SJCRH30 (cell line): Measurements from ENCODE around the gene TMEM167A. TPM values are rescaled to one million over a fixed set of nuclear protein-coding genes. Genes with fewer than 3 reads are reported as not detected.

ENCODE experiments used
- DNase-seq, 2 experiments: peaks; one replicate each; pipeline ENCODE4 v3.0.0-alpha.2; 2015 to 2020
- H3K27ac ChIP-seq: fragments of 250-450 bp; sonication (Bioruptor Pico); 2 replicates; pipeline ENCODE4 v1.5.1; 2020; ENCODE audit warnings: mild to moderate bottlenecking, moderate library complexity
- H3K27me3 ChIP-seq: fragments of 250-450 bp; sonication (Bioruptor Pico); 2 replicates; pipeline ENCODE4 v1.5.1; 2020; ENCODE audit warnings: mild to moderate bottlenecking, moderate library complexity
- H3K36me3 ChIP-seq: fragments of 250-450 bp; sonication (Bioruptor Pico); 2 replicates; pipeline ENCODE4 v1.5.1; 2020; ENCODE audit warnings: mild to moderate bottlenecking, moderate library complexity
- H3K4me1 ChIP-seq: fragments of 250-450 bp; sonication (Bioruptor Pico); 2 replicates; pipeline ENCODE4 v1.5.1; 2020; ENCODE audit warnings: mild to moderate bottlenecking, moderate library complexity
- H3K4me3 ChIP-seq: fragments of 250-450 bp; sonication (Bioruptor Pico); 2 replicates; pipeline ENCODE4 v1.5.1; 2020; ENCODE audit warnings: mild to moderate bottlenecking, moderate library complexity
- H3K9me3 ChIP-seq: fragments of 250-450 bp; sonication (Bioruptor Pico); replicated peaks from 2 replicates; pipeline ENCODE4 v1.5.1; 2020; ENCODE audit warnings: mild to moderate bottlenecking, moderate library complexity
- total RNA-seq: library from RNA; depleted of rRNA; stranded (reverse); fragments of >200 nt; shearing (Covaris generic); gene quantifications from 2 replicates; pipeline ENCODE4 v1.2.3, GENCODE V29; 2014

Gene TMEM167A
- total RNA-seq, 1 experiment from 2014 or later = 118 TPM

DNA sequence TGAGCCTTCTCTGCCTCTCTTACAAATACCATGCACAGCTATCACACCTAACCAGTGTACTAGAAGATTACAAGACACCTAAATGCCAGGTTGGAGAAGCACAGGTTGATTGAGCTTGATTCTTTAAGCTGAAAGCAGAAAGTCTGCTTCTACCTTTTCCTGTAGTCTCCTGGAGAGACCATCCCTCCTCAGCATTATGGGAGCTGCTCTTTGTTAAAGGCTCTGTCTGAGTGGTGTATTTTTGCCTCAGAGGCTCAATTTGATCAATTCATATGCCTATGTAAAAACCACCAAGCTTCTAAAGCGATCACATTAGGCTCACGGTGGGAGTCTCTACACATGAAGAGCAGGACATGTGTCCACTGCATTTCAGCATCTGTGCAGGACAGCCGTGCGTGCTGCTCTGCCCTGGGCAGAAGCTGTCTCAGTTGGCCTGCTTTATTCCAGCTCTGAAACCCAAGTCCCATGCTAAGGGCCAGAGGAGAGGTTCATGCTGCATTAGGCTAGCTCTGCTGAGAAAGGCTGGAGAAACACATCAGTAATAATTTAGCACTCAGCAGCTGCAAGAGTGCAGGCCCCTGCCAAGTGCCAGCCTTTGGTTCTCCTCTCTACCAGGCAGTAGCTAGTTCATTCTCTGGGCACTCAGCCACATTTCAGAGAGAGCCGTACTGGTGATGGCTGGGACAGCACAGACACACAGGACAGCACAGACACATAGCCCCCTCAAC, 41.7 kb downstream of the TMEM167A start:
- H3K27ac ChIP-seq = peak overlapping the region; percentile 50
- H3K4me3 ChIP-seq = no peak overlapping the region
- DNase-seq = peak; percentile 85 to 90
- no peaks in the 10 kb centered on the region for H3K36me3 ChIP-seq
- H3K9me3 ChIP-seq = no peaks in the 10 kb centered on the region
- no peaks in the 10 kb centered on the region for H3K27me3 ChIP-seq
- H3K4me1 ChIP-seq = peaks cover 14% of the 10 kb centered on the region; the same call in 1 of the 2 replicates

GRCh38 chr5:83034528-83035207, 42.5 kb downstream of the TMEM167A start:
- Histone ChIP-seq H3K27me3 (no peaks in the 10 kb centered on the region), H3K9me3 (no peaks in the 10 kb centered on the region), H3K4me3 (no peak overlapping the region), H3K27ac (no peak overlapping the region), H3K4me1 (peaks cover 14% of the 10 kb centered on the region; the same call in 1 of the 2 replicates), H3K36me3 (no peaks in the 10 kb centered on the region)
- DNase-seq = no peak

DNA sequence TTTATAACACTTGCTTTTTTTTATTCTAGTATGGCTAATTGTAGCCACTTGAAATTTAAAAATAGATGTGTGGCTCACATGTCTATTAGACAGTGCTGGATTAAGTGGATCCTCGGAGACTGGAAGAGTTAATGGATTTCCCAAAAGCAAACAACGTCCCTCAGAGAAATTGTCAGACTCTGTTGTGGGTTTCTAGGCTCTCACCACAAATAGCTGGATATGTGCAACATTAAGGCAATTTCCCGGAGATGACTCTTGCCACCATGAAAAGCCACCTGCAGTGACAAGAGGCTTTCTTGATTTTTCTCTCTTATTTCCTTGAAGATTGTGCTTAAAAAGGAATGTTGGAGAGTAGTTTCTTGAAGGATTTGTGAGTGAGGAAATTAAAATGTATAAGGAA, 43.2 kb downstream of the TMEM167A start:
- Histone ChIP-seq H3K36me3 (no peaks in the 10 kb centered on the region), H3K4me1 (peaks cover 14% of the 10 kb centered on the region; the same call in 1 of the 2 replicates), H3K9me3 (no peaks in the 10 kb centered on the region), H3K4me3 (no peak overlapping the region), H3K27me3 (no peaks in the 10 kb centered on the region), H3K27ac (no peak overlapping the region)
- peak; percentile 9 to 51 for DNase-seq

GRCh38 chr5:83031381-83031780, 45.8 kb downstream of the TMEM167A start:
- H3K9me3 ChIP-seq = no peaks in the 10 kb centered on the region
- peaks cover 25% of the 10 kb centered on the region for H3K4me1 ChIP-seq
- no peaks in the 10 kb centered on the region for H3K36me3 ChIP-seq
- H3K27me3 ChIP-seq = no peaks in the 10 kb centered on the region
- no peak overlapping the region for H3K27ac ChIP-seq
- no peak for DNase-seq
- H3K4me3 ChIP-seq = no peak overlapping the region

DNA sequence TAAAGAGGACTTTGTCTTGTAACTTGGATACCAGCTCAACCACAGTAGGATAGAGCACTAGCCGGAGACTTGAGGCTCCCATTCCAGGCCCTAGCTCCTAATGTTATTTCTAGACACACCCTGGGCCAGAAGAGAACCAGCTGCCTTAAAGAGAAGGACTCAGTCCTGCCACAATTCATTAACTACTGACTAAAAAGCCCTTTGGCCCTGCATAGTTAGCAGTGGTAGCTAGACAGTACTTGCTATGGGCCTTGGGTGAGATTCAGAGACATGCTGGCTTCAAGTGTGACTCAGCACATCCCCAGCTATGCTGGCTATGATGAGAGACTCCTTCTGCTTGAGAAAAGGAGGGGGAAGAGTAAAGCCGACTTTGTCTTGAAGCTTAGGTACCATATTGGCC, 47.3 kb downstream of the TMEM167A start:
- no peak for DNase-seq
- Histone ChIP-seq H3K36me3 (no peaks in the 10 kb centered on the region), H3K4me1 (peaks cover 27% of the 10 kb centered on the region), H3K9me3 (no peaks in the 10 kb centered on the region), H3K27ac (no peak overlapping the region), H3K4me3 (no peak overlapping the region), H3K27me3 (no peaks in the 10 kb centered on the region)

DNA sequence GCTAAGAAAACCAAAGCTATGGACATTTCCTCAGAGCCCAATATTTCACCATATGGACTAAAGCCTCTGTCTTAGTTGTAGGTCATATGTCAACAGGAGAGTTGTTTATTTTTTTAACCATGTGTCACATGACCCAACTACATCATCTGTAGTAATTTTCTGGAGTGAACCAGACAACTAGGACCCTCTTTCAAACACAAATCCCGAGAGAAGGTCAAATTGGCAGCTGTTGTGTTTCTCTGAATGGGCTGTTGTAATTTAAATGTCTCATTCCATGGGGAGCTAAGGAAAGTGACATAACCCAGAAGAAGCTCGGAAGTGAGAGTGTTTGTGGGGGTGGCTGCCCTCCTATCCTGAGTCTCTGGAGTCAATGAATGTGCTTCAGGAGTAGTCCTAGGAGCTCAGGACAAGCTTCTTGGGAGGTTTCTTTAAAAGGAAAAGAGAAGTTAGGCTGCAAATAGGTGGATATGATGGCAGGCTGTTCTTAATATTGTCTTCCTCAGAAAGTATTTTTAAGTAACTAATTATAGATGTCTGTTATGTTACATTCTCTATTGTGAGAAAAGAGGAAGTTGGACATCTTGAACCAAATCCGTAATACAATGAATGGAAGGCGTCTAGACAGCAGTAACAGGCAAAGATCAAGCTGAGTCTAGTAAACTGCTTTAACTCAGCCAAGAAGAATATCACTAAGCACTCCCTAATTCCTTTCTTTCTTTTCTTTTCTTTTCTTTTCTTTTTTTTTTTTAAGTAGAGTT, 50.1 kb downstream of the TMEM167A start:
- Histone ChIP-seq H3K36me3 (no peaks in the 10 kb centered on the region), H3K27me3 (no peaks in the 10 kb centered on the region), H3K27ac (peak overlapping the region; percentile 60), H3K4me1 (peaks cover 22% of the 10 kb centered on the region), H3K4me3 (no peak overlapping the region), H3K9me3 (no peaks in the 10 kb centered on the region)
- peak; percentile 75 to 93 for DNase-seq

GRCh38 chr5:83026516-83026915, 50.7 kb downstream of the TMEM167A start:
- Histone ChIP-seq H3K4me3 (no peak overlapping the region), H3K27ac (peak overlapping the region; percentile 60), H3K27me3 (no peaks in the 10 kb centered on the region), H3K9me3 (no peaks in the 10 kb centered on the region), H3K36me3 (no peaks in the 10 kb centered on the region), H3K4me1 (peaks cover 22% of the 10 kb centered on the region)
- DNase-seq = peak; percentile 67 to 78

GRCh38 chr5:83025690-83026478, 51.3 kb downstream of the TMEM167A start:
- no peaks in the 10 kb centered on the region for H3K36me3 ChIP-seq
- H3K27ac ChIP-seq = peak overlapping the region; percentile 60
- H3K4me3 ChIP-seq = no peak overlapping the region
- H3K4me1 ChIP-seq = peaks cover 22% of the 10 kb centered on the region
- H3K9me3 ChIP-seq = no peaks in the 10 kb centered on the region
- no peak for DNase-seq
- H3K27me3 ChIP-seq = no peaks in the 10 kb centered on the region

DNA sequence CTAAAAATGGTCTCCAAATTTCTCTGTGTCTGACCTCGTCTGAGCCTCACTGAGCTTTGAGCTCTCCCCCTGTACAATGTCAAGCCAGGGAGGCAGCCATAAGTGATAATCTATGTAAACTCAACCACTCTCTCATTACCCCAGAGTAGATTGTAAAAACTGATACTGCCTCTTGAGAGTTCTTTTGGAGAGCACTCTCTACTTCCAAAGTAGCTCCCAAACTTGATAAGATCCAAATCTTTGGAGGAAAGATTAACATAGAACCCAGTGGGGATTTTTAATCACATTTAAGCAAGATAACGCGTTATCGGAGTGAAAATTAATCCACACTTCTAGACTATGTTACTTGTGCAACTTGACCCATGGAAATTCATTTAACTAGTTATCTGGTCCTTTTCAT, 54.9 kb downstream of the TMEM167A start:
- Histone ChIP-seq H3K4me3 (no peak overlapping the region), H3K27ac (no peak overlapping the region), H3K27me3 (no peaks in the 10 kb centered on the region), H3K9me3 (no peaks in the 10 kb centered on the region), H3K4me1 (peaks cover 21% of the 10 kb centered on the region), H3K36me3 (no peaks in the 10 kb centered on the region)
- DNase-seq = no peak

DNA sequence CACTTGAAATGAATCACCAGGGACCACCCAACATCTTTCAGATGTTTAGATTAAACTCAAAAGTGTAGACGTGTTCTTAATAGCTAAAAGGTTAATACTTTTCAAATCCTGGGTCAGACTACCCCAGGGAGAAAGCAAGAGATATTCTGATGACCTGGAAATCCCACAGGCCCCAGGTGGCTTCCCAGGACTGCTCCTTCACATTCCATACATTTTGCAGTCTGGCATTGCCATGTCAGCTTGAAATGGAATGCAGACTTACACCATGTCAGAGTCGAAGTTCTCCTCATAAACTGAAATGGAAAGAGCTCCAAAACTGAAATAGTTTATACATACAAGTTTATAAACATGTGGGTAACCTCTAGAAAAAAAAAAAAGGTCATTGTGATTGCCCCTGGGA, 61.5 kb downstream of the TMEM167A start:
- Histone ChIP-seq H3K4me3 (no peak overlapping the region), H3K9me3 (peaks cover 5% of the 10 kb centered on the region; the same call in 1 of the 2 replicates), H3K27ac (no peak overlapping the region), H3K4me1 (peaks cover 6% of the 10 kb centered on the region; the same call in 1 of the 2 replicates), H3K27me3 (no peaks in the 10 kb centered on the region), H3K36me3 (no peaks in the 10 kb centered on the region)
- DNase-seq = peak; percentile 47 to 55

DNA sequence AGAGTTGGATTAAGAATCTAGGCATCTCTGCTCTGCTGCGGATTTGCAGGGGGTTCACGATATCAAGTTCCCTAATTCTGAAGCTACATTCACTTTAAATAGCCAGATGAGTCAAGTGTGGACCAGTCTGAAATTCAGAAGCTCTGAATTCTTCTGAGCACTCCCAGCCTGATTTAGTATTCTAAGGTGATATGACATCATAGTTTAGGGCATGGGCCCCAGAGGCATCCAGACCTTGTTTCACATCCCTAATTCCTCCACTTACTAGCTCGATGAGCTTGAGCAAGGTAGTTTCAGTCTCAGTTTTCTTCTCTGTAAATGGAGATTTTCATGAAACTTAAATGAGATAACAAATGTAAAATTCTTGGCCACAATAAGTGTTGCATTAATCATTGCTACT, 65.2 kb downstream of the TMEM167A start:
- H3K4me1 ChIP-seq = peaks cover 3% of the 10 kb centered on the region; the same call in 1 of the 2 replicates
- H3K36me3 ChIP-seq = no peaks in the 10 kb centered on the region
- no peaks in the 10 kb centered on the region for H3K27me3 ChIP-seq
- no peak overlapping the region for H3K4me3 ChIP-seq
- no peak overlapping the region for H3K27ac ChIP-seq
- DNase-seq = no peak
- peaks cover 5% of the 10 kb centered on the region; the same call in 1 of the 2 replicates for H3K9me3 ChIP-seq

DNA sequence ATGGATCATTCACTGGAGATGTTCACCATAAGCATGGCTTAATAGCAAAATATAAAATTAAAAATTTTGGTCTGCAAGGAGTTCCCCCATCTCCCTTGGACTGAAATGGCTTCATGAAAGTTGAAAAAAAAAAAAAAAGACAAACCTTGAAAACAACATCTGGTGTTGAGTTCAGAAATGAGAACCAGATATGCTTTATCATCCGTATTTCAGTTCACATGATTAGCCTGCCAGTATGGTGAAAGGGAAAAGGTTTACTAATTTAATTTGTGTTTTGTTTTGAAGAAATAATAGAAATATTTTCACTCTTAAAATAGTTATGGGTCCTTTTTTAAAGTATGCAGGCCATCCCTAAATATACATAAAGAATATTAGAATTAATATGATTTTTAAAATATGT, 67.8 kb downstream of the TMEM167A start:
- Histone ChIP-seq H3K9me3 (peaks cover 5% of the 10 kb centered on the region; the same call in 1 of the 2 replicates), H3K4me3 (no peak overlapping the region), H3K36me3 (no peaks in the 10 kb centered on the region), H3K4me1 (no peaks in the 10 kb centered on the region), H3K27ac (no peak overlapping the region), H3K27me3 (no peaks in the 10 kb centered on the region)
- no peak for DNase-seq

DNA sequence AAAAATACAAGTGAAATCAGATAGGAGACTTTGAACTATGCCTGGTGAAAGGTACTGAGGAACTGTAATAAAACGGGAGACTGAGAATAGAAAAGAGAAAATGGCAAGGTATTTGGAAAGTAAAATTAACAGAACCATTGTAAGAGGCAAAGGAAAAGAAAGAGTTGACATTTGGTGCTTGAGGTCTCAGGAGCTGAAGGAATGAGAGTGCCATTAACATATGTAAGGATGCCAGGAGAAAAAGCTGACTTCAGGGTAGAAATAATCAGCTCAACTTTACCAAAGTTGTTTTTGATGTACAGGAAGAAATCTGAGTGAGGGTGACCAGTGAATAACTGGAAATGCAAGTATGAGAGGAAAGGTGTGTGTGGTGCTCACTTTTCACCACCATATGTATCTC, 69.4 kb downstream of the TMEM167A start:
- no peaks in the 10 kb centered on the region for H3K4me1 ChIP-seq
- no peaks in the 10 kb centered on the region for H3K27me3 ChIP-seq
- peaks cover 2% of the 10 kb centered on the region; the same call in 1 of the 2 replicates for H3K9me3 ChIP-seq
- no peak for DNase-seq
- no peak overlapping the region for H3K4me3 ChIP-seq
- H3K27ac ChIP-seq = no peak overlapping the region
- no peaks in the 10 kb centered on the region for H3K36me3 ChIP-seq

DNA sequence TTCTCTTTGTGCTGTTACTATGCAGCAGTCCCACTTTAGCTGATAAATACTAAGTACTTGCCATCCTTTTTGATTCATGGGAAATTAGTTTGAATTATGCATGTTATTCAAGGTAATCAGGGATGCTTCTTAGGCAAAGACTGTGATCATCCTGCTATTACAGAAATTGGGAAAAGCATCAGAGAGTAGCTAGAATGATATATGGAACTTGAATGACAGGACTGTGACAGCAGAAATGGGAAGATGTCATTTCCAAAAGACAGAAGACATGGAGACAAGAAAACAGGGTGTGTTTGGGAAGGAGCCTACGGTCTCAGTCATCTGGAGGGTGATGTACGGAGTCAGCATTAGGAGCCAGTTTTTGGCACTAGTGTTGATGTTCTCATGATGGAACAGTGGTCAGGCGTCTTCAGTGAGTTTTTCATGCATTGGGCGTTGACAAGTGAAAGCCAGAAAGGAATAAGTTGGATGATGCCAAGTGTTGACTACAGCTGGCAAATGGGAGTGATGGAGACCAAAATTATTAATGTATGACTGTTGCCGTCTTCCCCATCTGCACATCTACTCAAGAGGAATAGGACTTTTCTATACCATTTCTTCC, 70.4 kb downstream of the TMEM167A start:
- DNase-seq = no peak
- H3K27ac ChIP-seq = no peak overlapping the region
- H3K27me3 ChIP-seq = no peaks in the 10 kb centered on the region
- H3K4me1 ChIP-seq = no peaks in the 10 kb centered on the region
- no peaks in the 10 kb centered on the region for H3K9me3 ChIP-seq
- H3K4me3 ChIP-seq = no peak overlapping the region
- H3K36me3 ChIP-seq = no peaks in the 10 kb centered on the region
